OCI-LY1 (cell line): ENCODE data around the gene ATG9B.

Experiments
- EZH2 ChIP-seq: fragments of 200-600 bp; sonication (generic), shearing (Covaris generic); IDR thresholded peaks from 2 replicates; pipeline ENCODE4 v1.8.0; 2017; ENCODE audit warnings: borderline replicate concordance, mixed run types, mild to moderate bottlenecking, antibody characterized with exemption, low read length, moderate library complexity, mixed read lengths
- TF ChIP-seq, protein P1 (sequence below): fragments of 200-600 bp; sonication (generic), shearing (Covaris generic); IDR thresholded peaks from 2 replicates; pipeline ENCODE4 v1.5.1; 2017; ENCODE audit warnings: mild to moderate bottlenecking, antibody characterized with exemption, low read length, moderate library complexity, mixed read lengths

DNA sequence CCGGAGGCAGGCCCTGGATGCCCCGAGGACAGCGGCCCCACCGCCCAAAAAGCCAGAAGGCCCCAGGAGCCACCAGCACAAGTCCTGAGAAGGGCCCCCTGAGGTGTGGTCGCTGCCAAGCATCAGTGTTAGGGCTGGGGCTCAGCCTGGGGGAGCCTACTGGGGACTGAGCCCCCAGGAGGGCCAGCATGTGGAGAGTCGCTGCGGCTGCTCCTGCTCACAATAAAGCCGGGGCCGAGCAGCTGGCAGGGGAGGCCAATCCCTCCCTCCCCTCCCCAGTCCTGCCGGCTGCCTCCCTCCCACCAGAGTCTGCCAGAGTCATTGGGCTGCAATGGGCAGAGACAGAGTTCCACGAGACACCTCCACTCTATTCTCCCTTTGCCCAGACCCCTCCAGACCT lies 21.0 kb upstream of the ATG9B start:
- TF ChIP-seq EZH2: no peak
- TF ChIP-seq, protein P1, sequence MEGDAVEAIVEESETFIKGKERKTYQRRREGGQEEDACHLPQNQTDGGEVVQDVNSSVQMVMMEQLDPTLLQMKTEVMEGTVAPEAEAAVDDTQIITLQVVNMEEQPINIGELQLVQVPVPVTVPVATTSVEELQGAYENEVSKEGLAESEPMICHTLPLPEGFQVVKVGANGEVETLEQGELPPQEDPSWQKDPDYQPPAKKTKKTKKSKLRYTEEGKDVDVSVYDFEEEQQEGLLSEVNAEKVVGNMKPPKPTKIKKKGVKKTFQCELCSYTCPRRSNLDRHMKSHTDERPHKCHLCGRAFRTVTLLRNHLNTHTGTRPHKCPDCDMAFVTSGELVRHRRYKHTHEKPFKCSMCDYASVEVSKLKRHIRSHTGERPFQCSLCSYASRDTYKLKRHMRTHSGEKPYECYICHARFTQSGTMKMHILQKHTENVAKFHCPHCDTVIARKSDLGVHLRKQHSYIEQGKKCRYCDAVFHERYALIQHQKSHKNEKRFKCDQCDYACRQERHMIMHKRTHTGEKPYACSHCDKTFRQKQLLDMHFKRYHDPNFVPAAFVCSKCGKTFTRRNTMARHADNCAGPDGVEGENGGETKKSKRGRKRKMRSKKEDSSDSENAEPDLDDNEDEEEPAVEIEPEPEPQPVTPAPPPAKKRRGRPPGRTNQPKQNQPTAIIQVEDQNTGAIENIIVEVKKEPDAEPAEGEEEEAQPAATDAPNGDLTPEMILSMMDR: no peak
